Measurements from ENCODE around the gene RELN. TPM values are rescaled to one million over a fixed set of nuclear protein-coding genes. Genes with fewer than 3 reads are reported as not detected.
"Not testable (repeated sequence)": the region's sequence is repeated elsewhere in the genome, so short reads cannot be mapped to it uniquely, and the experiment has no call there.

RELN gene
- polyA plus RNA-seq, 4 donors: 2.1 to 23.9 (median 15.7) TPM

DNA sequence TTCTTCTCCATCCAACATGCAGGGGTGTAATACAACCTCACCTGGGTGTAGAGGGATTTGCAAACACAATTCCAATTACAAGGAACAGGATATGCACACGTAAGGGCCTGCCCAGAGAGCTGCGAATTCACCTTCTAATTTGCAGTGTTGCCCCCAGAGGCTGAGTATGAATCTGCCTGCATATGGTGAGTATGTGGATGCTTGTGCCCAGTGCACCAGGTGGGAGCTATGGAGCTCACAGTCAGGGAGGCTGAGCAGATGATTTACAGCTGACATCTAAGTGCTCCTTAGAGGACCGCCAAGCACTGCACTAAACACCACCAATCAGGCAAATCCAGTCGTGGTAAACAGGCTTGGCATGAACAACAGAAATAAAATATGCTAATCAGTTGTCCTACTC lies 132.0 kb downstream of the RELN start:
- no peak for DNase-seq (ENCODE audit: low read depth in 4 of 4, low spot score in 3 of 4)

DNA sequence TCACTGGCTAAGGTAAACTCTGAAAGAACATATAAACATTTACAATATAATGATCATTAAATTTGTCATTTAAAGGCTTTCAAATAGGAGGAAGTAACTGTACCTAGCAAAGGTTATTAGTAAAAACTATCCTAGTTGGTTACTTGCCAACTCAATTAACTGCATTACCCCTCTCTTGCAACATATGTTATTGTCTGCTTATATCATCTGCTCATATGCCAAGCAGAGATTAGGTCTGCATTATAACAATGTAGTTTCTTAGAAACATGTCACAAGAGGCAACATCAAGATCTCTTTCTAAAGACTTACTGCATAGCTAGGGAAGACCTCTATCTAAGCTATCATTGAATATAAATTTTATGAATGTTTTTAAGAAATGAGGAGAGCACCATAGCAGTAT lies 132.5 kb downstream of the RELN start:
- DNase-seq (ENCODE audit: low read depth in 4 of 4, low spot score in 3 of 4): no peak

DNA sequence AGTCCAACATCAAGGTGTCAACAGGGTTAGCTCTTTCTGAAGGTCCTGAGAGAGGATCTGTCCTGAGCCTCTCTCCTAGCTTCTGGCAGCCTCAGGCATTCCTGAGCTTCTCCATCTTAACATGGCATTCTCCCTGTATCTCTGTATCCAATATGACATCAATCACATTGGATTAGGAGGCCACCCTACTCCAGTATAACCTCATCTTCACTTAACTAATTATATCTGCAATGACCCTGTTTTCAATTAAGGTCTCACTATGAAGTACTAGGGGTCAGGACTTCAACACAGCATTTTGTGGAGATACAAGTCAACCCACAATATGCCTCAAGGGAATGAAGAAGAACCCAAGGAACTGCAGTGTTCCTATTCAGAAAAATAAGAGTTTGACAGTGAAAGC lies 133.8 kb downstream of the RELN start:
- no peak for DNase-seq (ENCODE audit: low read depth in 4 of 4, low spot score in 3 of 4)

DNA sequence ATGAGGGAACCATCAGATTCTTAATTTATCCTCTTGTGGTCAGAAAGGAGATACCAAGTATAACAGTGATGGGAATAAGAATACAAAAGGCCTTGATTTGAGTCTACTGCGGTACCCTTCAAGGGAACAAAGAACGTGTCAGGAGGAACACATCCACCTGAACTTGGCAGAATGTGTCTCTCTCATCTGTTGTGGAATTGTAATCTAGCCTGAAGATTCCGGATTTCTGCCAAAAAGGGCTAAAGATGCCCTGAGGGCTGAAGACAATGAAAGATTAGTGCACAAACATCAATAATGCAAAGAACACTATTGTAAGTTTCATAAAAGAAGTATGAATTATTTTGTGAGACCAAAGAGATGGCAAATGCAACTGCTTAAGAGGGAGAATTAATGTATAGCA lies 134.8 kb downstream of the RELN start:
- no peak for DNase-seq (ENCODE audit: low read depth in 4 of 4, low spot score in 3 of 4)

DNA sequence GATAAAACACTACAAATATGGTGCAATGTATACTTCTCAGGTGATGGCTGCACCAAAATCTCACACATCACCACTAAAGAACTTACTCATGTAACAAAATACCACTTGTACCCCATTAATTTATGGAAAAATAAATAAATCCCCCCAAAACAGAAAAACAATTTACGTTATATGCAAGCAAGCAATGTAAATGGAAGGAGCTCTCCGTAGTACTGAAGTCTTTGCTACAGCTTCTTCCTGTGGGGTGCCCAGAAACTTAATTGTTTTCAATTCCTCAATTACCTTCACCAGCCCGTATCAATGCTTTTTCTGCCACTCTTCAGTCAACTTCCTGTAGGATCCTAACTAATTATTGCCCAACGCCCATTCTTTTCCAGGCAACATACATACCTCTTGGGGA lies 138.1 kb downstream of the RELN start:
- DNase-seq (ENCODE audit: low read depth in 4 of 4, low spot score in 3 of 4): peak in 3 of 4 donors; percentile 4 to 37 (median 29)

DNA sequence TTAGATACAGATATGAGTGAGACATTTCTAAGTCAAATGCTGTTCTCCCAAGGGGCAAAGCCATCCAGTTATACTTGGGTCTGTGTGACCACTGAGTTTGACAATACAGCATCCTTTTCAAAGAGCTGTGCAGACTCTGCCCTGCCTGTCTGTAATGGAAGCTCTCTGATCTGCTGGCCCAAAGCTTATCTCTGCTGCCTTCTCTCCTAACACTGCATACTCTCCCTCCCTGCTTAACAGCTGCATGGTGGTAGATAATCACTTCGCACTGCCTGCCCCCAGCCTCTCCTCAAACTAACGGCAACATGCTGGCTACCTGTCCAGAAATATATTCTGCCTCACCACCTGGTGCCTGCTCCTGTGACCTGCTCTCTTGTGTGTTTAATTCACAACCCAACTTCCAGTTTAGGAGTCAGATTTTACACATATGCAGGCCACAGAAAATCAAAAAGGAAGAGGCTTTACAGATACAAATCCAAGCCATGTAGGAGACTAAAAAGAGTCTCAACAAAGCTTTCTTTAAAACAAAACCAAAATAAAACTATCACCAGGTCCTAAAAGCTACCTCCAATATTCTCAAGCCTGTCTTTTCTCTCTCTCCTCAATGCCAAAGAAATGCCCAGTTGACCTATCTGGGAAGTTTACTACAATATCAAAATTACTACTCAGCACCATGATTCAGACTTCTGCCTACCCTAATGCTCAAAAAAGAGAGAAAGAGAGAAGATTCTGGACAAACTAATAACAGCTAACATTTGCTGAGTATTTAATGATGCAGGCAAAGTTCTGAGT lies 145.6 kb downstream of the RELN start:
- no peak for DNase-seq (ENCODE audit: low read depth in 4 of 4, low spot score in 3 of 4)

DNA sequence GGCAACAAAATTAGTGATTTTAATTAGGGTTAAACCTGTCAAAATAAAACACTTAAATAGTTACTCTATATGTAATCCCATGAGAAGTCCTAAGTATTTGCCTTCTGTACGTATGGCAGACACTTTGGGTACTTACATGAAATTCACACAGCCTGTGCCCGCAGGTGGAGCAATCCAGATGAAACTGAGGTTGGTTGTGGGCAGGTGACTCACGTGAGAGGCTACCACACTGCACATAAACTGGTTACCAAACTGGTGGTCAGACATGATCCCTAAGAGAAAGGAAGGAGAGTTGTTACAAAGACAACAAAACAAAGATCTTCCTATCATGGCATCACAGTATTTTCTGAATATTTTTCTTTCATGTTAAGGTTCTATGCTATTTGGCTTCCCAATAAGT lies 156.1 kb downstream of the RELN start:
- no peak for DNase-seq (ENCODE audit: low read depth in 4 of 4, low spot score in 3 of 4)

DNA sequence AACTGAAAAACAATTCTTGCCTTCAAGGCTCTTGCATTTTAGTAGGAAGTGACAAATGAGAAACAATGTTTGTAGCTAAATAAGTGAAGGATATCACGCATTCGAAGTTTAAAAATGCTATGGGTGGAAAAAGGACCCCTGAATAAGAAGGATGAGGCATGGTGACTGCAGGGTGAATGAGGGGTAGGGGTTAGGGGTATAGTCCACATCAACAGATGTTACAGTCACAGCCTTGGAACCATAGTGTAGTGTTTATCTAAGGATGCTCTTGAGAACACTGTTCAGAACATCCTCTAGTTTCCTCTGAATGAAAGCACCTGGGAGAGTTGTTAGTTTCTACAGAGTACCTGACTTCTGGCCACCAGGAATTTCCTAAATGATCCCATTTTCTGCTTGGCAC lies 157.0 kb downstream of the RELN start:
- no peak for DNase-seq (ENCODE audit: low read depth in 4 of 4, low spot score in 3 of 4)

DNA sequence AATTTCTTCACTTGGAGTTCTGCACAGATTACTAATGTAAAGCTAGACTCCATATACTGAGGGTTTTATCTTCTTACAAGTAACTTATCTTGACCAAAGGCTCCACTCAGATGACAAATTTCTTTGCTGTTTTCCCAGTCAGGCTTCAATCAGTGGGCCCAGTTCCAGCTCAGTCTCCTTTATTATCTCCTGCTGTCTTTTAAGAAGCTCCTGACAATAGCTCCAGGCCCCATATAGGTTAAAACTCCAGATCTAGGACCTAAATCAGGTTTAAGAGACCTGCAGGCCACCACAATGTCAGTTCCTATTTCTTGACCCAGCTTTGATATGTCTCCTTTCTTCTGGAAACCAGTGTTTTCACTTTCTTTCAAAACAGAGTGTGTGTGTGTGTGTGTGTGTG lies 165.2 kb downstream of the RELN start:
- DNase-seq (ENCODE audit: low read depth in 4 of 4, low spot score in 3 of 4): no peak

DNA sequence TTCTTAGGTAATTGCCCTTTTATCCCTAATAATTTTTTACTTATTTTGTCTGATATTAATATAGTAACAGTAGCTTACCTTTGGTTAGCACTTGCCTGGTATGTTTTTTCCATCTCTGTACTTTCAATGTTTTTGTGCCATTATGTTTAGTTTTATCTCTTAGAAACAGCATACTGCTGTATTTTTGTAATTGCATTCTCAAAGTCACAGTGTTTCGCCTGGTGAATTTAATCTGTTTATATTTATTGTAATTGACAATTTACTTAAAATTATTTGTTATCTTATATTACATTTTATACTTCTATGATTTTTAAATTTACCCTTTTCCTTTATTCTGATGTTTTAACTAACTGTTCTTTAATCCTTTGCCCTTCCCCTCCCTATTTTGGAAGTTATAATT lies 166.4 kb downstream of the RELN start:
- no peak for DNase-seq (ENCODE audit: low read depth in 4 of 4, low spot score in 3 of 4)

DNA sequence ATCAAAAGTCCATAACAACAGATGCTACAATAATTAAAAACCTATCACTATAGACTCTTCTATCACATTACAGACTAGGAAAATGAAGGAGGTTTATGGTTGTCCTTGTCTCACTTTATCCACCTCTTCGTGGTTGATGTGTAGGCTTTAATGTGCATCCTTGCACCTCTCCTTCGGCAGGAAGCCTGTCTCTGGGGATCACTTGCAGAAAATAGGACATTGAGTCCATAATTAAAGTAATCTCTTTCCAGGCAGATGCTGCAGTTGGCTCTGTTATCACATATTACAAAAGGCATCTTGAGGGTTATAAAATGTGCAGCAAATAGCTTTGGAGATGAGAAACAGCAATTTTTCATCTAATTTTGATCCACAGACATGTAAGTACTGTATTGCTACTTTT lies 168.4 kb downstream of the RELN start:
- no peak for DNase-seq (ENCODE audit: low read depth in 4 of 4, low spot score in 3 of 4)

DNA sequence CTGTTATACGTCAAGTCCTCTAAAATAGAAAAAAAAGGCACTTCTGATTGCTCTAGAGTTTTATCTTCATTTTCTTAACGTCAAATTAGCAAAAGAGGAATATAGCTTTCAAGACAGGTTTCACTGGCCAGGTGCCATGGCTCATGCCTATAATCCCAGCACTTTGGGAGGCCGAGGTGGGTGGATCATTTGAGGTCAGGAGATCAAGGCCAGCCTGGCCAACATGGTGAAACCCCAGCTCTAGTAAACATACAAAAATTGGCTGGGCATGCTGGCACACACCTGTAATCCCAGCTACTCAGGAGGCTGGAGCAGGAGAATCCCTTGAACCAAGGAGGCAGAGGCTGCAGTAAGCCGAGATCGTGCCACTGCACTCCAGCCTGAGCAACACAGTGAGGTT lies 173.5 kb downstream of the RELN start:
- DNase-seq (ENCODE audit: low read depth in 4 of 4, low spot score in 3 of 4): not testable (repeated sequence)

DNA sequence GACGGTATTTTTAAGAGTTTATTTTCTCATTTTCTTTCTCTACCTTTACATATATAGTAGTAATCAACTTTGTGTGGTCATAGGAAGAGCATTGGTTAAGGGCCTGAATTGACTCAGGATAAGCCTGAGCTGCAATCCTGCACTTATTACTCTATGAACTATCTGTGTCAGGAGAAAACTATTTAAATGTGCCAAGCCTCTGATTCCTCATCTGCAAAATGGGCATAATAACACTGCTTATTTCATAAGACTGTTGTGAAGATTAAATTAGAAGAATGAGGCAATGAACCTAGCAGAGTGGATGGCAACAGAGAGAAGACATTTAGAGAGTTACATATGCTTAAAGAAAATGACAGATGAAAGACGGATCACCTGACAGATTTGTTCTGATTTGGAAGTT lies 175.5 kb downstream of the RELN start:
- no peak for DNase-seq (ENCODE audit: low read depth in 4 of 4, low spot score in 3 of 4)

DNA sequence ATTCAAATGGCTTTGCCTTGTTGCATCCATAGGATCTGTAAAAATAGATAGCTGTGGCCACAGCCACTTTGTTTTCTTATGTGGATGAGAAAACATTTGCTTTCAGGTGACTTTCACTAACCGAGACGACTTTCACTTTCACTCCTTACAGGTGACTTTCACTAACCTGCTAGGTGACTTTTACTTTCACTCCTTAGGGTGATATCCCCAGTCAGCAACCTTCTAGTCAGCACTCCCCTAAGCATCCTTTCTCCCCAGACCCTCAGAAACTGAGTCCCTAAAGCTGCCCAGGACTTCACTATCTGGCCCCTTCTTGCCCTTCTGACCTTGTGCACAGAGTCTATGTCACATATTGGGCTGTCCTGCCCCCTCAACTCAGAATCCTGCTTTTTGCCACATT lies 177.5 kb downstream of the RELN start:
- DNase-seq (ENCODE audit: low read depth in 4 of 4, low spot score in 3 of 4): no peak

DNA sequence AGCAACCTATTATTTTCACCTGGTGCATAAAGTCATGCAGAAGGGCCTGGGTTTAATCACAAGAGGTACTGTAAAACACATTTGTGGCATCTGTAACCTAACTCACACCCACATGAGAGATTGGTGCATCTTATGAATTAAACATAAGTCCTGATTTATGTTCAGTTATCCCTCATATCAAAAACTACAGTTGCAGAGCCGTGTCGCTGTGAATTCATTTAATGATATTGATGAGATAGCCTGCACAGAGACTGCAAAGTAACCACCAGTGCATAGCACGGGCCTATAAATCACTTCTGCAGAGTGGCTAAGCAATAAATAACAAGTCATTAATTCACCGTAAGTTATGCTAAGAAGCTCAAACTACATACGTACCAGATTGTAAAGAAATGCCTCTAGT lies 178.2 kb downstream of the RELN start:
- DNase-seq (ENCODE audit: low read depth in 4 of 4, low spot score in 3 of 4): no peak

DNA sequence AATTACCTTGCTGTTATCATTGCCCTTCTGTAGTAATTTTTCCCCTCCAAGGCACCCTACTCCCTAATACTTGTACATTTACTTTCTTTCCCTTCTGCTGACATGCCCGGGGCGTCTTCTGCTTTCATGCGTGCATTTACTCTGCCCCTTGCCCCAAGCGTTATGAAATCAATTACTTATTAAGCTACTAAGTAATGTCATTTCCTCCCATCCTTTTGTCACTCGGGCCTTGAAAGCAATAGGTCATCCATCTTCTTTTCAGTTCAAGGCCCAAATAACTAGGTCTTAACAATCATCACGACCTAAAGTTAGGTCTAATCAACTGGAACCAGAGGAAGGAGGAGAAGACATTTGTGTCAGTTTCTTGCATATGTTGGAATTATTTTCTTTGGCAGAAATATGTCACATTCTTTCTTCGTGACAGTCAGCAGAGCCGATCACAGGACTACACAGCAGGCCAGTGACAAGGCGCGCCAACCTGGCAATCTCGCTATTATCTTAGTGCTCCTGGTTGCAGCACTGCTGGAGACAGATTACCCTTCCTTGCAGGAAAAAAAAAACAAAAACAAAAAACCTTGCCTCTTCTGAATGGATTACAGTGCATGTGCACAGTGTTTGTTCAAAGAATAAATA lies 179.2 kb downstream of the RELN start:
- DNase-seq (ENCODE audit: low read depth in 4 of 4, low spot score in 3 of 4): no peak

DNA sequence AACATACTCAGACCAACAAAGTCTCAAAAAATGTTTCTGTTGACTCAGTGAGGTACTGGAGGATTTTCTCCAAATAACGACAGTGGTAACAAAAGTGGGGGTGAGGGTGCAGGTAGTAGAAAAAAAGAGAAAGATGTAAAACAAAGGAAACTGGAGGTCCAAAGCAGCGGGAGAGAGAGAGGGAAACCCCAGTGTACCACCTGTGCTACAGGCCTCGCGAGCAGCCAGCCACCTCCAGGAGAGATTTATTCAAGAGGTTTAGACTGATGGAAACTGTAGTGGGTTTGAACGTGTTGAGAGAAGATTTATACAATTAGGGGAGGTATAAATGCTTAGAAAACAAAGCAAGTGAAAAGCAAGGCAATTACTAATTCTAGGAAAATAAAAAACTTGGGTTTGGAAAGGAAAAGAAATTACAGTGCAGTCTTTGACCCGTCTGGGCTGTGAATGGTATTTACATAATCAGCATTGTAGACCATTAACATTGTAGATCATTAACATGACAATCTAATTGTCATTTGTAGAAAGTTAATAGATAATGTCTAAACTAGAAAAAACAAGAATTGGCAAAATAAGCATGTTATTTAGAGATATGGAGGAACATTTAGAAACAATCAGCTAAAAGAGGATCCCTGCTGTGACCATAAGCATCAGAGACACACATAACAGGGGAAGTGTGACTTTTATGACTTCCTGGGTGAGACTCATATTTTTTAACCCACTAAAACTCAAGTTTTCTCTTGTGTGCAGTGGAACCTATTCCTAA lies 180.0 kb downstream of the RELN start:
- no peak for DNase-seq (ENCODE audit: low read depth in 4 of 4, low spot score in 3 of 4)

DNA sequence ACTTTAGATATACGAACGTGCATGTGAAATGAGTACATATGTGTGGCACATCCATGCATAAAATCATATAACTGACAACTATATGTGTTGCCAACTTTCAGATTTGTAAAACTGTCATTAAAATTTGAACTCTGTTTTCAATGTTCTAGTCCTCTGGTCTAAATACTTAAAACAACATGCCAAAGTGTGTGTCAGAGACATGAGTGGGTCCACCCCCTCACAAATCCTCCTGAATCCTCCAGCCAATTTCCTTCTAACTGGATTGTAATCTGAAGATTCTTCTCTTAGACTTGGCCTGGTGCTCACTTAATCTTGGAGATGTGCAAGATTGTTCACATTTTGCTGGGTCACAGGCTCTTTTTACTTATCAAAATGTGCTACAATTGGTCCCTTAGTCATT lies 184.1 kb downstream of the RELN start:
- no peak for DNase-seq (ENCODE audit: low read depth in 4 of 4, low spot score in 3 of 4)

DNA sequence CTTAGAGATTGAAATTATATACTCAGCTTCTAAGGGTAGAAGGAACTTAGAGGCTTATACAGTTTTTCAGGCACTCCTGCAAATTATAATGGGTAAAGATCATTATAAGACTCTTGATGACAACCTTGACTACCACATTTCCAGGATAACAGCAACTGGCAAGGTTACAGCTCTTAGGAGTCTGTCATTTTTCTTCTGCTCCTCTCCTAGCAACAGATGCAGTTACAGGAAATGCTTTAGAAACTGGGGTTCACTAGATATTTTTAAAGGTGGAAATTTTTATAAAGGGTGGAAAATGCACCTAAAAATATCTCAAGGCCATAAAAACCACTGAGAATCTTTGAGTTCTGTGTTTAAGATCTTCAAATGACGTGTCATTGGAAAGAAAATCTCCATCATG lies 185.8 kb downstream of the RELN start:
- no peak for DNase-seq (ENCODE audit: low read depth in 4 of 4, low spot score in 3 of 4)

DNA sequence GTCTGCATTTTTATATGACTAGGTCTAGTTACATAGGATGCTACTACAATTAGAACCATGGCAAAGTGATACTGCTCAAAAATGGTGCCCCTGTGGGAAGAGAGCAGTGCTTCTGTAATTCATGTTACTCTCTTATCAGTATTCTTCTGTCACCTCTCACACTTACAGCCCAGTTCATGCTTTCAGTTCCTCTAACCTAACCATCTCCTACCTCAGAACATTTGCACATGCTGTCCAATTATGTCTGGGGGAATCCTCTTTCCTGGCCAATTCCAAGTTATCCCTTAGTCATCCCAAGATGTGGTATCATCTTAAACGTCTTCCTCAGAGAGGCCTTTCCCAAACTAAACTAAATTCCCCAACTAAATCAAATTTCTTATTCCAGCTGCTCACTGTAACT lies 190.2 kb downstream of the RELN start:
- DNase-seq (ENCODE audit: low read depth in 4 of 4, low spot score in 3 of 4): no peak

DNA sequence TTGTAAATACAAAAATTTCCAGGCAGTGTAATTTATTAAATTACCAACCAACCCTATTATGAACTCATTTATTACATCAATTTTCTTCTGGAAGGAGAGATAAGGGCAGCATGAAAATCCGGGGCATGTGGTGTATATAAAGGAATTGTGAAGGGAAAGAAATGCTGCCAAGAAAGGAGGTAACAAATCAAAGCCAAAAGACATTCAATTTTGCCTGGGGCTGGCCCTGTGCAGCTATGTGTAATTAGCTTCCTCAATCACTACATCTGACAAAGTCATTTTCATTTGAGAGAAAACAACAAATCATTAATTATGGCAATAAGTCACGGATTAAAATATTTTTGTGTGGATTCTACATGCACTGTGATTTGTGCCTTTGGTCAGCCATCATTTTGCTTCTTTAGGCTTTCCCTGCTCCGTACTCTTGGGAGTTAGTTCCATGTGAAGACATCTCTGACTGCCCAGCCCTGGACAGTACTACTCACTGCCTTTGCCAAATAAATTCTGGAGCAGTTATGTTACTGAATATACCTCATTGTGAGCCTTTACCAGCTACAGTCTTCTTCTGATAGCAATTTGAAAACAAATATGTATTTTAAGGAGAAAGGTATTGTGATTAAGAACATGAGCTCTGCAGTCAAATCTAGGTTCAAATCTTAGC lies 191.7 kb downstream of the RELN start:
- DNase-seq (ENCODE audit: low read depth in 4 of 4, low spot score in 3 of 4): no peak
